Suprapubic skin (tissue), 4 donors: ENCODE measurements around the gene ST8SIA5. TPM values are rescaled to one million over a fixed set of nuclear protein-coding genes. Genes with fewer than 3 reads are reported as not detected.

ENCODE experiments used
- DNase-seq, 2 donors: peaks; one replicate each; pipeline ENCODE4 v3.0.0-alpha.2; 2019; ENCODE audit warnings: low spot score in 2 of 2
- H3K27ac ChIP-seq: fragments of 200-600 bp; sonication (generic); one replicate; pipeline ENCODE4 v1.5.1; 2019
- H3K27me3 ChIP-seq: fragments of 200-600 bp; sonication (generic); one replicate; pipeline ENCODE4 v1.5.1; 2019
- H3K36me3 ChIP-seq: fragments of 200-600 bp; sonication (generic); one replicate; pipeline ENCODE4 v1.5.1; 2019
- H3K4me1 ChIP-seq: fragments of 200-600 bp; sonication (generic); one replicate; pipeline ENCODE4 v1.5.1; 2019
- H3K4me3 ChIP-seq: fragments of 200-600 bp; sonication (generic); one replicate; pipeline ENCODE4 v1.5.1; 2019; ENCODE audit warnings: mild to moderate bottlenecking
- H3K9me3 ChIP-seq: fragments of 200-600 bp; sonication (generic); one replicate; pipeline ENCODE4 v1.5.1; 2019
- EP300 ChIP-seq: sonication (generic); formaldehyde crosslinking; IDR thresholded peaks from one replicate; pipeline ENCODE4 v1.6.1; 2017; ENCODE audit warnings: antibody characterized with exemption
- POLR2A ChIP-seq, 2 donors: fragments of 450-650 bp; IDR thresholded peaks; one replicate each; pipeline ENCODE4 v1.6.1; 2017; ENCODE audit warnings: antibody characterized with exemption in 2 of 2, mild to moderate bottlenecking in 2 of 2, moderate library complexity in 2 of 2
- POLR2AphosphoS5 ChIP-seq, 3 donors: sonication (generic); formaldehyde crosslinking; IDR thresholded peaks; one replicate each; pipeline ENCODE4 v1.6.1; 2017; ENCODE audit warnings: antibody characterized with exemption in 3 of 3
- WGBS: methylation state at CpG from one replicate; pipeline ENCODE4 v1.1.5; 2018; 5-methylcytosine and 5-hydroxymethylcytosine counted together
- total RNA-seq, 4 donors: library from RNA; depleted of rRNA; stranded (reverse); fragments of >200 nt; gene quantifications; one replicate each; pipeline ENCODE4 v1.1.0, GENCODE V29; 2016
- TF ChIP-seq, protein P1 (sequence below), 2 donors: fragments of 200-600 bp in 1 of 2; fragments of 450-650 bp in 1 of 2; sonication (generic) in 1 of 2; IDR thresholded peaks; one replicate each; pipeline ENCODE4 v1.5.1; 2016 to 2019; ENCODE audit warnings: antibody characterized with exemption in 2 of 2, mild to moderate bottlenecking in 1 of 2, moderate library complexity in 1 of 2

Gene ST8SIA5
- total RNA-seq, 4 donors from 2014 or later: not detected

DNA sequence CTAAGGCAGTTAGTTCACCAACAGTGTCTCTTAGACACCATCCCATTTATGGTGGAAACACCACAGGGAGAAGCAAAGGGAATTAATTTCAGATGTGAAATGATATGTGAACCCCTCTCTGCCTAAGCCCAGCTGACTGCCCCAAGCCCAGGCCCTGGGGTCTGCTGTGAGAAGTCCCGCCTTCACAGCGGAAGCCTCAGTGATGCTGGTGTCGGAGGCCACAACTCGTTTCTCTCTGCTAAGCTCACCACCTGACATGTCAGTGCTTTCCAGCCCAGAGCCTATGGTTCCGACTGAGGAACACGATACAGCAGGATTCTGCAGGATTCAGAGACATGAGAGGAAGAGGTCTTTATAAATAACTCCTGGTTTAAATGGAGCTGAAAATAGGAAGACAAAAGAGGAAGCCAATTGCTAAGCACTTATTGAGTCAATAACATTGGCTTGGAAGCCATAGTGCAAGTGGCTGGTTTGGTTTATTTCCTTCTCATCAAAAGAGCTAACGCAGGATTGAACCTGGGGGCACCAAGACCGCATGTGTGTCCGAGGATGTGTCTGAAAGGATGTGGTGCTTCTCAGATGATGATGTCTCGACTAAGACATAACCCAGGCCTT lies 78.0 kb downstream of the ST8SIA5 start:
- Histone ChIP-seq H3K4me3 (no peak overlapping the region), H3K27me3 (peaks cover 9% of the 10 kb centered on the region), H3K27ac (no peak overlapping the region), H3K9me3 (no peaks in the 10 kb centered on the region), H3K4me1 (no peaks in the 10 kb centered on the region), H3K36me3 (no peaks in the 10 kb centered on the region)
- TF ChIP-seq POLR2AphosphoS5 (IDR thresholded peaks at IDR 0.05) (no peak), POLR2A (IDR thresholded peaks at IDR 0.05) (no peak), EP300 (no peak)
- TF ChIP-seq, protein P1, sequence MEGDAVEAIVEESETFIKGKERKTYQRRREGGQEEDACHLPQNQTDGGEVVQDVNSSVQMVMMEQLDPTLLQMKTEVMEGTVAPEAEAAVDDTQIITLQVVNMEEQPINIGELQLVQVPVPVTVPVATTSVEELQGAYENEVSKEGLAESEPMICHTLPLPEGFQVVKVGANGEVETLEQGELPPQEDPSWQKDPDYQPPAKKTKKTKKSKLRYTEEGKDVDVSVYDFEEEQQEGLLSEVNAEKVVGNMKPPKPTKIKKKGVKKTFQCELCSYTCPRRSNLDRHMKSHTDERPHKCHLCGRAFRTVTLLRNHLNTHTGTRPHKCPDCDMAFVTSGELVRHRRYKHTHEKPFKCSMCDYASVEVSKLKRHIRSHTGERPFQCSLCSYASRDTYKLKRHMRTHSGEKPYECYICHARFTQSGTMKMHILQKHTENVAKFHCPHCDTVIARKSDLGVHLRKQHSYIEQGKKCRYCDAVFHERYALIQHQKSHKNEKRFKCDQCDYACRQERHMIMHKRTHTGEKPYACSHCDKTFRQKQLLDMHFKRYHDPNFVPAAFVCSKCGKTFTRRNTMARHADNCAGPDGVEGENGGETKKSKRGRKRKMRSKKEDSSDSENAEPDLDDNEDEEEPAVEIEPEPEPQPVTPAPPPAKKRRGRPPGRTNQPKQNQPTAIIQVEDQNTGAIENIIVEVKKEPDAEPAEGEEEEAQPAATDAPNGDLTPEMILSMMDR (IDR thresholded peaks at IDR 0.05): no peak
- no peak for DNase-seq
- 84% methylated on average over 10 of the region's 10 CpGs for WGBS

DNA sequence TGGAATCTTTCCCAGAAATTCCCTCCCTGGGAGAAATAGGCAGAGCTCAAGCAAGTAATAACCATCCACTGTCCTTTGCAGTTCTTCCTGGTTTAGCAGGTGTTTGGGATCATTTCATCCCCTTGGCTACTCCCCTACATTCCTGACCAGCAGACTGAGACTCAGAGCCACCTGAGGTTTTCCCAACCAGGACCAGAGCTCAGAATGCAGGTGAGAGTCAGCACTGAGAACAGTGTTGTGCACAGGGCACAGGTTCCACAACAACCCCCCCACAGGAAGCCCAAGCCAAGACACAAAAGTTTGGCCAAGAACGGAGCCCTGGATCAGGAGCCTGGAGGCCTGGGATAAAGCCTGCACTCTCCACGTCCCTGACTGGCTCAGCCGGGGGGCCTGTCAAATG lies 78.8 kb downstream of the ST8SIA5 start:
- no peak for DNase-seq
- WGBS: no CpG with 5 or more reads among the region's 3 CpGs

DNA sequence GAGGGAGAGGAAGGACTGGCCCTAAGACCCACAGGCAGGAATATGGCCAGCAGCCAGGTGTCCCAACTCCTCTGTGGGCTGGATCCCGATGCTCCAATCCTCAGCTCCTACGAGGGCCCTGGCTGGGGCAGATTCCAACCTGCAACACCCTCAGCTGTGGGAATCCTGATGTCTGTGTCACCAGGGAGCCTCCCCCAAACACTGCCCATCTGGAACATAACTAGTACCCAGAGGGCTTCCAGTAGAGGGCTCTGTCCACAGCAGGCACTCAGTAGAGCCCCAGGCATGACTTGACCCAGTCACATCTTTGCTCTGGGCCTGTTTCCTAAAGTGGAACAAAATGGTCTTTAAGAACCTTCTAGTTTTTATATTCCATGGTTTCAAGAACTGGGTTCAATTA lies 79.2 kb downstream of the ST8SIA5 start:
- 27% methylated on average over 2 of the region's 2 CpGs for WGBS
- H3K27ac ChIP-seq: no peak overlapping the region
- no peak overlapping the region for H3K4me3 ChIP-seq
- no peak for DNase-seq
- H3K9me3 ChIP-seq: no peaks in the 10 kb centered on the region
- no peaks in the 10 kb centered on the region for H3K4me1 ChIP-seq
- no peak for TF ChIP-seq POLR2AphosphoS5 (IDR thresholded peaks at IDR 0.05)
- TF ChIP-seq POLR2A (IDR thresholded peaks at IDR 0.05): no peak
- TF ChIP-seq, protein P1 (IDR thresholded peaks at IDR 0.05): no peak
- no peak for TF ChIP-seq EP300
- H3K27me3 ChIP-seq: peaks cover 9% of the 10 kb centered on the region
- H3K36me3 ChIP-seq: no peaks in the 10 kb centered on the region

More for the DNA sequence above, 78.8 kb downstream of the ST8SIA5 start:
- H3K4me3 ChIP-seq: no peak overlapping the region
- H3K36me3 ChIP-seq: no peaks in the 10 kb centered on the region
- H3K9me3 ChIP-seq: no peaks in the 10 kb centered on the region
- no peak overlapping the region for H3K27ac ChIP-seq
- no peaks in the 10 kb centered on the region for H3K4me1 ChIP-seq
- H3K27me3 ChIP-seq: peaks cover 9% of the 10 kb centered on the region
- TF ChIP-seq, protein P1 (IDR thresholded peaks at IDR 0.05): no peak
- TF ChIP-seq POLR2AphosphoS5 (IDR thresholded peaks at IDR 0.05) (no peak), EP300 (no peak), POLR2A (IDR thresholded peaks at IDR 0.05) (no peak)

DNA sequence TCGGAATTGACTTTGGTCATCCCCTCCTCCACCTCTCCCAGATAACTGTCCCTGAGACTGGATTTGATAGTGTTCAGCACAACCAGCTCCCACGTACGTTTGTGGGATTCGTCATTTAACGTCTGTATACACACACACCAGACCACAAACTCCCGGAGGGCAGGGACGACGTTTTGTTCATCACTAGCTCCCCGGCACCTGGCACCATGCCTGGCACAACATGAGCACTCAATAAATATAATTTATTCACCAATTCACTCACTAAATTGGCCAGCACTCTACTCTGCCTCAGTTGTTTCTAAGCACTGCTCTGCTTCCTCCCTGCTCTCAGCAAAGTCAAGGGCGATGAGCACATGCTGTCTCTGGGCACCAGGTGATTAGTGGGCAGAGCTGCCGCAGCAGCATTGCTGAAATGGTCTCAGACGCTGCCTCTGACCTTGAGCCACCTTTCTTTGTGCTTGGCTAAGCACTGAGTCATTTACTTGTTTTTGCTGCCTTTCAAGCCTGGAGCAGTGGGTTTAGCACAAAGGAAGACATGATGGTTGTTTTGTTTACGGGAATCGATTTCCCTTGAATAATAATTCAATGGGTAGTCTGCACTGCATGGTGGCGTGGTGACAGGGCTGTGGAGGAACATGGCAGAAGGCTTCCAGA lies 80.5 kb downstream of the ST8SIA5 start:
- no peaks in the 10 kb centered on the region for H3K4me1 ChIP-seq
- no peak overlapping the region for H3K4me3 ChIP-seq
- DNase-seq: no peak
- no peak overlapping the region for H3K27ac ChIP-seq
- WGBS: 66% methylated on average over 15 of the region's 15 CpGs
- no peaks in the 10 kb centered on the region for H3K9me3 ChIP-seq
- peaks cover 9% of the 10 kb centered on the region for H3K27me3 ChIP-seq
- TF ChIP-seq POLR2A (IDR thresholded peaks at IDR 0.05) (no peak), EP300 (no peak), POLR2AphosphoS5 (IDR thresholded peaks at IDR 0.05) (no peak)
- TF ChIP-seq, protein P1 (IDR thresholded peaks at IDR 0.05): no peak
- no peaks in the 10 kb centered on the region for H3K36me3 ChIP-seq

DNA sequence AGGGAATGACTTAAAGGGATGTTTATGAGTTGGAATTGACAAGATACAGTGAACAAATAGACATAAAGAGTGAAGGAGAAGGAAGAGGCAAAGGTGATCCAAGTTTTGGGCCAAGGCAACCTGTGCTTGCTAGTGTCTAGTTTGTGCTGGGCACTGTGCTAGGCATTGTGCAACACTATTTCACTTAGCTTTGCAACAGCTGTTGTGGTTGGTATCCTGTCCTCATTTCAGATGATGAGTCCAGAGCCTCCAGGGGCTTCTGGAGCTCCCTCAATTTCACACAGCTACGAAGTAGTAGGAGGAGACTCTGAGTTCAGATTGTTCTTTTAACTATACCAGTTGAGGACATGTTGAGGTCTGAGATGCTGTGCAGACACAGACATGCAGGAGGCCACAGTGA lies 81.7 kb downstream of the ST8SIA5 start:
- Histone ChIP-seq H3K27ac (no peak overlapping the region), H3K36me3 (no peaks in the 10 kb centered on the region), H3K4me1 (no peaks in the 10 kb centered on the region), H3K4me3 (no peak overlapping the region), H3K27me3 (peaks cover 9% of the 10 kb centered on the region), H3K9me3 (no peaks in the 10 kb centered on the region)
- 50% methylated on average over 1 of the region's 1 CpG for WGBS
- TF ChIP-seq EP300: no peak
- TF ChIP-seq POLR2AphosphoS5 (IDR thresholded peaks at IDR 0.05): no peak
- no peak for TF ChIP-seq POLR2A (IDR thresholded peaks at IDR 0.05)
- TF ChIP-seq, protein P1 (IDR thresholded peaks at IDR 0.05): no peak
- DNase-seq: no peak
